SU-DHL-6 (cell line): ENCODE measurements around the gene UBE2O.

Experiments used
- EZH2phosphoT487 ChIP-seq: fragments of 200-600 bp; sonication (generic), shearing (Covaris generic); conservative IDR thresholded peaks from 2 replicates; pipeline ENCODE4 v1.6.1; 2018; ENCODE audit warnings: mild to moderate bottlenecking, antibody characterized with exemption, low read length, moderate library complexity, mixed read lengths
- TF ChIP-seq, protein P1 (sequence below): fragments of 200-600 bp; sonication (generic); IDR thresholded peaks from one replicate; pipeline ENCODE4 v1.5.1; 2017; ENCODE audit warnings: antibody characterized with exemption, mild to moderate bottlenecking, low read length, moderate library complexity; ENCODE audit not compliant: insufficient read depth, poor library complexity, severe bottlenecking

DNA sequence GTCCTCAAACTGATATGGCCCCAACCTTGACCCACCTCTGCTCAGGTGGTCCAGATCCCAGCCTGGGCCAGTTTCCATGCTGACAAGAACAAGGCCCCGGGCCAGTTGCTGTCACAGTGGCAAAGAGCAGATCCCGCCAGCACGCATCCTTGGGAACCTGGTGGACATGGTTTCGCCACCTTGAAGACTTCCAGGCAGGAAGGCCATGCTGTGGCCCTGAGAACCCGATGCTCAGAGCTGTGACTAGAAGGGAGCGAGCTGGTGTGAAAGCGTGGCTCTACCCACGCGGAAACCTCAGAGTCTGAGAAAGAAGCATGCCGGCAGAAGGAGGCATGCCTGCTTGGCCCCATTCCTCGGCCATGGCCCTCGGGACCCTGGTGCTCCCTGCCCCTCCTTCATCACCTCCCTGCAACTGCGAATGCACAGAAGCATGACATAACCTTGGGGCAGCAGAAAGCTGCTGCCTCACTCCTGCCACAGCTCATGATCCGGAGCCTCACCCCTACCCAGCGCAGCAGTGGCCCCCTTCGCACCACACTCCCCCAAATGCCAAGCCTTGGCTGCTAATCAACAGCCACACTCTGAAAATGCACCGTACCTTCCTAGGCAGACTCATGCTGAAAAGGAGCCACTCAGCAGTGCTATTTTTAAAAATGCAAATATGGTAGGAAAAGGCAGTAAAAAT, 33.2 kb downstream of the UBE2O start:
- TF ChIP-seq, protein P1, sequence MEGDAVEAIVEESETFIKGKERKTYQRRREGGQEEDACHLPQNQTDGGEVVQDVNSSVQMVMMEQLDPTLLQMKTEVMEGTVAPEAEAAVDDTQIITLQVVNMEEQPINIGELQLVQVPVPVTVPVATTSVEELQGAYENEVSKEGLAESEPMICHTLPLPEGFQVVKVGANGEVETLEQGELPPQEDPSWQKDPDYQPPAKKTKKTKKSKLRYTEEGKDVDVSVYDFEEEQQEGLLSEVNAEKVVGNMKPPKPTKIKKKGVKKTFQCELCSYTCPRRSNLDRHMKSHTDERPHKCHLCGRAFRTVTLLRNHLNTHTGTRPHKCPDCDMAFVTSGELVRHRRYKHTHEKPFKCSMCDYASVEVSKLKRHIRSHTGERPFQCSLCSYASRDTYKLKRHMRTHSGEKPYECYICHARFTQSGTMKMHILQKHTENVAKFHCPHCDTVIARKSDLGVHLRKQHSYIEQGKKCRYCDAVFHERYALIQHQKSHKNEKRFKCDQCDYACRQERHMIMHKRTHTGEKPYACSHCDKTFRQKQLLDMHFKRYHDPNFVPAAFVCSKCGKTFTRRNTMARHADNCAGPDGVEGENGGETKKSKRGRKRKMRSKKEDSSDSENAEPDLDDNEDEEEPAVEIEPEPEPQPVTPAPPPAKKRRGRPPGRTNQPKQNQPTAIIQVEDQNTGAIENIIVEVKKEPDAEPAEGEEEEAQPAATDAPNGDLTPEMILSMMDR = no peak
- TF ChIP-seq EZH2phosphoT487 = no peak
